HG03469 (cell line): ENCODE results near the gene ASNSD1.
"Not testable (repeated sequence)": the region's sequence is repeated elsewhere in the genome, so short reads cannot be mapped to it uniquely, and the experiment has no call there.

Source experiments
- ATAC-seq: cut with Tn5 transposase; IDR thresholded peaks from one replicate; pipeline ENCODE4 v1.9.1; 2021; ENCODE audit warnings: mild to moderate bottlenecking, moderate library complexity, moderate number of reproducible peaks; ENCODE audit not compliant: unreplicated experiment

ASNSD1 gene

GRCh38 chr2:189641590-189641989 is 19.7 kb upstream of the ASNSD1 start:
- ATAC-seq: no peak

- no peak for ATAC-seq
Measured at GRCh38 chr2:189646521-189646920, 14.7 kb upstream of the ASNSD1 start.

GRCh38 chr2:189648846-189649509 is 12.3 kb upstream of the ASNSD1 start:
- ATAC-seq: no peak

- no peak for ATAC-seq
Measured at GRCh38 chr2:189651284-189651683, 10.0 kb upstream of the ASNSD1 start.

- not testable (repeated sequence) for ATAC-seq
Measured at GRCh38 chr2:189653464-189653863, 7.8 kb upstream of the ASNSD1 start.

GRCh38 chr2:189654641-189655040 is 6.6 kb upstream of the ASNSD1 start:
- ATAC-seq: no peak

- ATAC-seq: peak; percentile 38
Measured at GRCh38 chr2:189657867-189658266, 3.4 kb upstream of the ASNSD1 start.

GRCh38 chr2:189658306-189659212 is 2.7 kb upstream of the ASNSD1 start:
- ATAC-seq: no peak

GRCh38 chr2:189659734-189660133 is 1.5 kb upstream of the ASNSD1 start:
- ATAC-seq: no peak

- ATAC-seq: no peak
Measured at GRCh38 chr2:189660803-189661147, 484 bp upstream of the ASNSD1 start.

GRCh38 chr2:189661957-189662321 is 680 bp downstream of the ASNSD1 start:
- no peak for ATAC-seq

GRCh38 chr2:189662669-189663226 is 1.5 kb downstream of the ASNSD1 start:
- ATAC-seq: no peak

GRCh38 chr2:189663319-189663718 is 2.1 kb downstream of the ASNSD1 start:
- not testable (repeated sequence) for ATAC-seq

GRCh38 chr2:189669913-189670312 is 8.7 kb downstream of the ASNSD1 start:
- no peak for ATAC-seq

- ATAC-seq: no peak
Measured at GRCh38 chr2:189673661-189674373, 12.6 kb downstream of the ASNSD1 start.

GRCh38 chr2:189674374-189675112 is 13.3 kb downstream of the ASNSD1 start, which contains the start of gene ANKAR:
ANKAR (plus strand) TSS chr2:189674670; CDS start chr2:189676491, 1,821 bp downstream.
- ATAC-seq: peak; percentile 91

GRCh38 chr2:189676471-189676870 is 15.2 kb downstream of the ASNSD1 start:
- no peak for ATAC-seq

GRCh38 chr2:189679226-189679625 is 18.0 kb downstream of the ASNSD1 start:
- ATAC-seq: no peak

GRCh38 chr2:189681203-189681602 is 19.9 kb downstream of the ASNSD1 start:
- no peak for ATAC-seq

GRCh38 chr2:189681903-189682302 is 20.6 kb downstream of the ASNSD1 start:
- no peak for ATAC-seq
